Thyroid gland (tissue), 4 donors: ENCODE results near the gene NFYB. TPM values are rescaled to one million over a fixed set of nuclear protein-coding genes. Genes with fewer than 3 reads are reported as not detected.

Experiments used
- DNase-seq, 2 donors: peaks; one replicate each; pipeline ENCODE4 v3.0.0-alpha.2; 2019
- H3K27ac ChIP-seq, 3 donors: fragments of 200-600 bp; sonication (generic); 1 replicate in 2 of 3; 2 replicates in 1 of 3; pipeline ENCODE4 v1.5.1; 2016 to 2019; ENCODE audit warnings: mild to moderate bottlenecking in 1 of 3, moderate library complexity in 1 of 3
- H3K27me3 ChIP-seq: fragments of 200-600 bp; sonication (generic); one replicate; pipeline ENCODE4 v1.5.1; 2019
- H3K36me3 ChIP-seq, 2 donors: fragments of 200-600 bp; sonication (generic); one replicate each; pipeline ENCODE4 v1.5.1; 2016 to 2019
- H3K4me1 ChIP-seq, 2 donors: fragments of 200-600 bp; sonication (generic); one replicate each; pipeline ENCODE4 v1.5.1; 2017 to 2019
- H3K4me3 ChIP-seq, 3 donors: fragments of 200-600 bp; sonication (generic); replicated peaks in 1 of 3; 1 replicate in 2 of 3; 2 replicates in 1 of 3; pipeline ENCODE4 v1.5.1; 2016; ENCODE audit warnings: mild to moderate bottlenecking in 1 of 3
- H3K9me3 ChIP-seq: fragments of 200-600 bp; sonication (generic); one replicate; pipeline ENCODE4 v1.5.1; 2017
- POLR2A ChIP-seq, 2 donors: fragments of 450-650 bp; IDR thresholded peaks; one replicate each; pipeline ENCODE4 v1.6.1; 2017; ENCODE audit warnings: antibody characterized with exemption in 2 of 2, mild to moderate bottlenecking in 2 of 2, moderate library complexity in 1 of 2
- WGBS, 2 donors: methylation state at CpG; one replicate each; pipeline ENCODE4 v1.1.5; 2017; 5-methylcytosine and 5-hydroxymethylcytosine counted together
- intact Hi-C: fragments of 100-400 bp; cut with DNase I; formaldehyde crosslinking; loops from one replicate; pipeline ENCODE4 v1.15.1; 2023
- total RNA-seq, 4 donors: library from RNA; depleted of rRNA; stranded (reverse); fragments of >200 nt; gene quantifications; one replicate each; pipeline ENCODE4 v1.2.3, GENCODE V29; 2016
- TF ChIP-seq, protein P1 (sequence below), 6 experiments: fragments of 200-600 bp in 3 of 6; fragments of 450-650 bp in 3 of 6; sonication (generic) in 3 of 6; IDR thresholded peaks; one replicate each; pipeline ENCODE4 v1.5.1; 2016 to 2019; ENCODE audit warnings: antibody characterized with exemption in 6 of 6, mild to moderate bottlenecking in 2 of 6, inconsistent platforms in 1 of 6, moderate library complexity in 1 of 6

The NFYB gene
- total RNA-seq, 4 donors from 2014 or later, result 24.7 to 53.1 (median 37.1) TPM

DNA sequence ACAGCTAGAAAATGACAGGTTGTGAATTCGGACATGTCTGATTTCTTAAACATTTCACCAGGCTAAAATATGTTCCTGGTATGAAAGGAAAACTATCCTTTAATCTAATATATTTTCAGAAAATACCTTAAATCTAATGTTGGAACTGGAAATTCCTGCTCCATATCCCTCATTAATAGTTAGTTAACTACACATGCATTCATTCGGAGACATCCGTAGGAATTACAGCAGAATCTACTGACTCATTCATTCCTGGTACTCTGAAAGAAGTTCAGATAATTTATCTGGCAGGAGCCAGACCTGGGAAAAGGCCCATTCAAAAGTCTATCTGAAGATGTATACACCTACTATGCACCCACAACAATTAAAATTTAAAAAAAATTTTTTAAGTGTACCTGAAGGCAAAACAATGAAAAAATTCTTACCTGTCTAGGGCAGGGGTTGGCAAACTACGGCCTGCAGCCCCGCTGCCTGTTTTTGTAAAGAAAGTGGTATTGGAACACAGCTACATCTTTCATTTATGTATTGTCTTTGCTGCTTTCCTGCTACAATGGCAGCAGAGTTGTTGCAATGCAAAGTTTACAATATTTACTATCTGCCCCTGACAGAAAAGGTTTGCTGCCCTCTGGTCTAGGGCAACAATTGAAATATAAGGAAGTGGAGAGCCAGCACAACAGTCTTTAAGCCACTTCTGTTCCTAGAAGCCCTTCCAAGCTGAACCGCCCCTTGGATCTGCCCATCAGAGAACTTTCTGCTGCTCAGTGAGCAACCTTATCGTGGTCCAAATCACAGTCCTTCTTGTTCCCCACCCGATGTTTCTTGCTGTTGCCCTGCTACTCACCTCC is 17.9 kb upstream of the NFYB start:
- DNase-seq, result no peak
- Histone ChIP-seq H3K36me3 (no peaks in the 10 kb centered on the region), H3K4me1 (no peaks in the 10 kb centered on the region), H3K27me3 (no peaks in the 10 kb centered on the region), H3K4me3 (no peak overlapping the region), H3K27ac (no peak overlapping the region), H3K9me3 (no peaks in the 10 kb centered on the region)
- WGBS, 2 donors, result 95% methylated on average over 8 of the region's 8 CpGs
- TF ChIP-seq, protein P1, sequence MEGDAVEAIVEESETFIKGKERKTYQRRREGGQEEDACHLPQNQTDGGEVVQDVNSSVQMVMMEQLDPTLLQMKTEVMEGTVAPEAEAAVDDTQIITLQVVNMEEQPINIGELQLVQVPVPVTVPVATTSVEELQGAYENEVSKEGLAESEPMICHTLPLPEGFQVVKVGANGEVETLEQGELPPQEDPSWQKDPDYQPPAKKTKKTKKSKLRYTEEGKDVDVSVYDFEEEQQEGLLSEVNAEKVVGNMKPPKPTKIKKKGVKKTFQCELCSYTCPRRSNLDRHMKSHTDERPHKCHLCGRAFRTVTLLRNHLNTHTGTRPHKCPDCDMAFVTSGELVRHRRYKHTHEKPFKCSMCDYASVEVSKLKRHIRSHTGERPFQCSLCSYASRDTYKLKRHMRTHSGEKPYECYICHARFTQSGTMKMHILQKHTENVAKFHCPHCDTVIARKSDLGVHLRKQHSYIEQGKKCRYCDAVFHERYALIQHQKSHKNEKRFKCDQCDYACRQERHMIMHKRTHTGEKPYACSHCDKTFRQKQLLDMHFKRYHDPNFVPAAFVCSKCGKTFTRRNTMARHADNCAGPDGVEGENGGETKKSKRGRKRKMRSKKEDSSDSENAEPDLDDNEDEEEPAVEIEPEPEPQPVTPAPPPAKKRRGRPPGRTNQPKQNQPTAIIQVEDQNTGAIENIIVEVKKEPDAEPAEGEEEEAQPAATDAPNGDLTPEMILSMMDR (IDR thresholded peaks at IDR 0.05), result no peak
- TF ChIP-seq POLR2A (IDR thresholded peaks at IDR 0.05), result no peak
- intact Hi-C loops, result no loop called here

DNA sequence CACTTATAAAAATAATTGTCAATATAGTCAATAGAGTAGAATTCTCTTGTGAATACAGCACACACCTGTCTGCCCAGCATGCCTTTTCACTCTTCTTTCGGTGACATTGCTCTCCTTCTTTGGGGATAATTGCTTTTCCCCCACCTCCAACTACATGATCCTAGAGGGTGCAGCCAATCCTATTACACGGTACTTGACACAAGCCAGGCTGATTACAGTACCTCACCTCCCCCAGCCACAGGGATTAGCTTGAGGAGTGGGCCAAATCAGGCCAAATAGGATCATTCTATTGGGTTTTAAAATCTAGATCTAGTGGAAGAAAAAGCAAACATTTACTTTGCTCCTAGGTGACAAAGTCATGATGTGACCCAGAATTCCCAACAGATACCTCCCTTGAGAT is 16.8 kb upstream of the NFYB start:
- intact Hi-C loops, result no loop called here

DNA sequence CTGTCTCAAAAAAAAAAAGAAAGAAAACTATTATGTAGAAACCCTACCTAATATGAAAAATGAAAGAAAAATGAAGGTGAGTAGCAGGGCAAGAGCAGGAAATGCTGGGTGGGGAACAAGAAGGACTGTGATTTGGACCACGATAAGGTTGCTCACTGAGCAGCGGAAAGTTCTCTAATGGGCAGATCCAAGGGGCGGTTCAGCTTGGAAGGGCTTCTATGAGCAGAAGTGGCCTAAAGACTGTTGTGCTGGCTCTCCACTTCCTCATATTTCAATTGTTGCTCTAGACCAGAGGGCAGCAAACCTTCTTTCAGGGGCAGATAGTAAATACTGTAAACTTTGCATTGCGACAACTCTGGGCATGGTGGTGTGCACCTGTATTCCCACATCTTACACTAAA is 16.3 kb upstream of the NFYB start:
- WGBS, 2 donors, result 61 to 65% methylated on average over 4 of the region's 4 CpGs
- no peak for DNase-seq
- TF ChIP-seq POLR2A (IDR thresholded peaks at IDR 0.05), result no peak
- TF ChIP-seq, protein P1 (IDR thresholded peaks at IDR 0.05), result no peak
- Histone ChIP-seq H3K36me3 (no peaks in the 10 kb centered on the region), H3K9me3 (no peaks in the 10 kb centered on the region), H3K4me1 (no peaks in the 10 kb centered on the region), H3K27ac (no peak overlapping the region), H3K4me3 (no peak overlapping the region), H3K27me3 (no peaks in the 10 kb centered on the region)
- intact Hi-C loops, result no loop called here

More for the DNA sequence above, 16.8 kb upstream of the NFYB start:
- no peak overlapping the region for H3K27ac ChIP-seq
- H3K9me3 ChIP-seq, result no peaks in the 10 kb centered on the region
- no peak for DNase-seq
- no peak overlapping the region for H3K4me3 ChIP-seq
- no peaks in the 10 kb centered on the region for H3K36me3 ChIP-seq
- no peaks in the 10 kb centered on the region for H3K27me3 ChIP-seq
- WGBS, 2 donors, result 73 to 74% methylated on average over 2 of the region's 2 CpGs
- TF ChIP-seq POLR2A (IDR thresholded peaks at IDR 0.05), result no peak
- TF ChIP-seq, protein P1 (IDR thresholded peaks at IDR 0.05), result no peak
- H3K4me1 ChIP-seq, result no peaks in the 10 kb centered on the region

DNA sequence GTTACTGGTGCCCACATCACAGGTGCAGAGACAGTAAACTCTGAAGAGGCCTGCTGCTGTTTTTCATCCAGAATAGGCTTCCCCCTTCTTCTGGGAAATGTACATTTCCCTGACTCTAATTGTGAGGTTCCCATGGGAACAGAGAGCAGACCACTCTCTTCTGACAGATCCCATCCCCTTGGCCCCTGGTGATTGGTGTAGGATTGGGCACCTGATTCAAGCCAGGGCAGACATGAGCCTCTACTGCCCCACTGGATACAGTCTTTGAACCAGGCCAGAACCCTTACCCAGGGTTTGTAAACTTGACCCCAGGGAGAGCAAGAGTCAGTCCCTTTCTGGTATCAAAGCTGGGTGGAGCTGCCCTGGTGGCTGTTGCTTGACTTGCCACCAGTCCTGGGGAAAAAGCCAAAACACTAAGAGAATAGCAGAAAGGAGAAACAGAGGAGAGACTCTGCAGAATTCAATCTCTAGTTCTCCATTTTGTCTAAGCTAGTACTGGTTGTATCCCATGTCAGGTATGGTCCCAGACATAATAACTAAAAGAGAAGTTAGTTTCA is 14.8 kb upstream of the NFYB start:
- intact Hi-C loops, result no loop called here
- no peaks in the 10 kb centered on the region for H3K27me3 ChIP-seq
- H3K4me3 ChIP-seq, result no peak overlapping the region
- DNase-seq, result no peak
- H3K36me3 ChIP-seq, result no peaks in the 10 kb centered on the region
- TF ChIP-seq POLR2A (IDR thresholded peaks at IDR 0.05), result no peak
- TF ChIP-seq, protein P1 (IDR thresholded peaks at IDR 0.05), result no peak
- H3K4me1 ChIP-seq, result no peaks in the 10 kb centered on the region
- H3K27ac ChIP-seq, result no peak overlapping the region
- H3K9me3 ChIP-seq, result no peaks in the 10 kb centered on the region

DNA sequence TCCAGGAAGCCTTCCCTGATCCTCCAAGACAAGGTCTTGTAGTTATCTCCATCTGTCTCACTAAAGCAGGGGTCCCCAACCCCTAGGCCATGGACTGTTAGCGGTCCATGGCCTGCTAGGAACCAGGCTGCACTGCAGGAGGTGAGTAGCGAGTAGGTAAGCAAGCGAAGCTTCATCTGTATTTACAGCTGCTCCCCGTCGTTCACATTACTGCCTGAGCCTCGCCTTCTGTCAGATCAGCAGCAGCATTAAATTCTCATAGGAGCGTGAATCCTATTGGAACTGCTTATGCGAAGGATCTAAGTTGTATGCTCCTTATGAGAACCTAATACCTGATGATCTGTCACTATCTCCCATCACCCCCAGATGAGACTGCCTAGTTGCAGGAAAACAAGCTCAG is 12.4 kb upstream of the NFYB start:
- Histone ChIP-seq H3K27ac (no peak overlapping the region), H3K27me3 (no peaks in the 10 kb centered on the region), H3K4me1 (no peaks in the 10 kb centered on the region), H3K36me3 (no peaks in the 10 kb centered on the region), H3K4me3 (no peak overlapping the region), H3K9me3 (no peaks in the 10 kb centered on the region)
- TF ChIP-seq, protein P1 (IDR thresholded peaks at IDR 0.05), result no peak
- TF ChIP-seq POLR2A (IDR thresholded peaks at IDR 0.05), result no peak
- intact Hi-C loops, result no loop called here
- 87 to 92% methylated on average over 8 of the region's 8 CpGs for whole genome bisulfite sequencing, 2 donors
- DNase-seq, result no peak
